ENCODE measurements around the gene GAB1.

The GAB1 gene

DNA sequence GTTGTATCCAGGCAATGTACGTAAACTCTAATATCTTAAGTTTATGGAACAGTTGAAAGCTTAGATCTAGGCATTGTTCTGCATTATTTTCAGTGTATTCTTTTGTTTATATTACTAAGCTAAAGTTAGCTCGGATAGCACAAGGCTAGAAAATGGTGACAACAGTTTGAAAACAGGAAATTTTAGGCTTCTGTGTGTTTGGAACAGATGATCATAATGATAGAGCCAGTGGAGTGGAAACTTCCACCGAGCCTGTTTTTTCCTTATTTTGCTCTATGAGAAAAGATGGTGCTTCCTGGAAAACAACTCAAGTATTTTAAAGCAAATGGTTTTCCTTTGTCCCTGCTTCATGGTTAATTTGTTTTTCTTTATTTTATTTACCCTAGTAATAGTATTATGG lies 70.8 kb downstream of the GAB1 start:
- Histone ChIP-seq H3K27me3 (ENCODE audit: control insufficient read depth in 1 of 2, insufficient read depth in 2 of 2, low read length in 2 of 2) (no peaks in the 10 kb centered on the region), H3K9ac (ENCODE audit: low read depth in 1 of 2, low read length in 2 of 2) (no peak overlapping the region), H3K4me1 (ENCODE audit: control insufficient read depth in 1 of 2, insufficient read depth in 2 of 2, low read length in 2 of 2) (peaks cover 32 to 62% of the 10 kb centered on the region in 2 donors), H3K4me3 (ENCODE audit: low read depth in 1 of 2, low read length in 2 of 2) (no peak overlapping the region), H3K27ac (ENCODE audit: low read depth, low read length) (no peak overlapping the region), H3K9me3 (ENCODE audit: control insufficient read depth in 1 of 2, low read length in 2 of 2) (no peaks in the 10 kb centered on the region), H3K36me3 (ENCODE audit: control insufficient read depth in 1 of 2, insufficient read depth in 2 of 2, low read length in 2 of 2) (no peaks in the 10 kb centered on the region)

- H3K4me3 ChIP-seq (ENCODE audit: low read depth in 1 of 2, low read length in 2 of 2), result no peak overlapping the region
- H3K27ac ChIP-seq (ENCODE audit: low read depth, low read length), result no peak overlapping the region
- no peaks in the 10 kb centered on the region for H3K9me3 ChIP-seq (ENCODE audit: control insufficient read depth in 1 of 2, low read length in 2 of 2)
- H3K4me1 ChIP-seq (ENCODE audit: control insufficient read depth in 1 of 2, insufficient read depth in 2 of 2, low read length in 2 of 2), result peaks cover 32 to 58% of the 10 kb centered on the region in 2 donors
- H3K27me3 ChIP-seq (ENCODE audit: control insufficient read depth in 1 of 2, insufficient read depth in 2 of 2, low read length in 2 of 2), result no peaks in the 10 kb centered on the region
- no peaks in the 10 kb centered on the region for H3K36me3 ChIP-seq (ENCODE audit: control insufficient read depth in 1 of 2, insufficient read depth in 2 of 2, low read length in 2 of 2)
- no peak overlapping the region for H3K9ac ChIP-seq (ENCODE audit: low read depth in 1 of 2, low read length in 2 of 2)
Observed at GRCh38 chr4:143407888-143408287, 71.2 kb downstream of the GAB1 start.

GRCh38 chr4:143410015-143410414 lies 73.3 kb downstream of the GAB1 start:
- Histone ChIP-seq H3K4me1 (ENCODE audit: control insufficient read depth in 1 of 2, insufficient read depth in 2 of 2, low read length in 2 of 2) (peaks cover 18 to 36% of the 10 kb centered on the region in 2 donors), H3K27ac (ENCODE audit: low read depth, low read length) (no peak overlapping the region), H3K4me3 (ENCODE audit: low read depth in 1 of 2, low read length in 2 of 2) (no peak overlapping the region), H3K9me3 (ENCODE audit: control insufficient read depth in 1 of 2, low read length in 2 of 2) (no peaks in the 10 kb centered on the region), H3K9ac (ENCODE audit: low read depth in 1 of 2, low read length in 2 of 2) (no peak overlapping the region), H3K27me3 (ENCODE audit: control insufficient read depth in 1 of 2, insufficient read depth in 2 of 2, low read length in 2 of 2) (no peaks in the 10 kb centered on the region), H3K36me3 (ENCODE audit: control insufficient read depth in 1 of 2, insufficient read depth in 2 of 2, low read length in 2 of 2) (no peaks in the 10 kb centered on the region)

DNA sequence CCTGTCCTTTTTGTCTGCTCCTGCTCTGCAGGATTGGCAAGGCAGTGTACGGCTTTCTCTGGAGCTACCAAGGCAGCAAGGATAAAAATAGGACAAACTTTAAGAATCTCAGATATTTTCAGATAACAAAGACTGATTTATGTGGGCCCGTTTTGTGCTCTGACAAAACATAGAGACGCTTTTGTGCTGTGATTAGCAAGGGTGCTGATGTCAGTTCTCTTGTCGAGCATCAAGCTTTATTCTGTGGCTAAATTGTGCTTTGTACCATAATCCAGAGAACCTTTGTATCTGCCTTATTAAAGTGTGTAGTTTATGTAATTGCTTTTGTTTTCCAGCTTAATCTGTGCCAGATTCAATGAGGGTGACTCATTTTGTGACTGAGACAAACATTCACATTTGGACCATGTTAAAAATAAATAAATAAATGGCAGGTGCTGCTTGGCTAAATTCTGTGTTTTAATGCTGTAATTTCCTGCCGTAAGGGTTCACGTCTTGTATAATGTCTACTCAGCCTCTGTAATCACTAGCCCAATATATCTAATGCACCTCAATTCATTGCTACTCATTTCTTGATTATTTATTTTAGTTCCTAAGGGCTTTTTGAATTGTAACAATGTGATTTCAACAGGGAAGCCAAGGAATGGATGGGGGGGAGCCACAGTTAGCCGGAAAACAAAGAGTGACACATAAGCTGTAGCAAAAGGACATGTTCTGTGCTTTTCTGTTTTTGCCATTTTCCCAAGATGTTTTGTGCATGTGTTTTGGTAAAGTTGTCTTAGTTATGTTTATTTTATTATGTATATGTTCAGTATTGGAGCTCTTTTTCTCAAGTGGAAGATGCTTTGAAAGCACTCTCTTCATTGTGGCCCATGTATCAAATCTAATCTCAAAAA lies 75.1 kb downstream of the GAB1 start:
- Histone ChIP-seq H3K9ac (ENCODE audit: low read depth in 1 of 2, low read length in 2 of 2) (no peak overlapping the region), H3K9me3 (ENCODE audit: control insufficient read depth in 1 of 2, low read length in 2 of 2) (no peaks in the 10 kb centered on the region), H3K4me3 (ENCODE audit: low read depth in 1 of 2, low read length in 2 of 2) (no peak overlapping the region), H3K27me3 (ENCODE audit: control insufficient read depth in 1 of 2, insufficient read depth in 2 of 2, low read length in 2 of 2) (no peaks in the 10 kb centered on the region), H3K4me1 (ENCODE audit: control insufficient read depth in 1 of 2, insufficient read depth in 2 of 2, low read length in 2 of 2) (peaks cover 1 to 20% of the 10 kb centered on the region in 2 donors), H3K36me3 (ENCODE audit: control insufficient read depth in 1 of 2, insufficient read depth in 2 of 2, low read length in 2 of 2) (peaks cover 0 to 5% of the 10 kb centered on the region in 2 donors), H3K27ac (ENCODE audit: low read depth, low read length) (no peak overlapping the region)

- Histone ChIP-seq H3K9ac (ENCODE audit: low read depth in 1 of 2, low read length in 2 of 2) (no peak overlapping the region), H3K4me3 (ENCODE audit: low read depth in 1 of 2, low read length in 2 of 2) (no peak overlapping the region), H3K9me3 (ENCODE audit: control insufficient read depth in 1 of 2, low read length in 2 of 2) (no peaks in the 10 kb centered on the region), H3K27ac (ENCODE audit: low read depth, low read length) (no peak overlapping the region), H3K36me3 (ENCODE audit: control insufficient read depth in 1 of 2, insufficient read depth in 2 of 2, low read length in 2 of 2) (peaks cover 0 to 9% of the 10 kb centered on the region in 2 donors), H3K4me1 (ENCODE audit: control insufficient read depth in 1 of 2, insufficient read depth in 2 of 2, low read length in 2 of 2) (peaks cover 0 to 18% of the 10 kb centered on the region in 2 donors), H3K27me3 (ENCODE audit: control insufficient read depth in 1 of 2, insufficient read depth in 2 of 2, low read length in 2 of 2) (no peaks in the 10 kb centered on the region)
Observed at GRCh38 chr4:143412420-143412758, 75.7 kb downstream of the GAB1 start.

- no peak overlapping the region for H3K27ac ChIP-seq (ENCODE audit: low read depth, low read length)
- H3K9me3 ChIP-seq (ENCODE audit: control insufficient read depth in 1 of 2, low read length in 2 of 2), result no peaks in the 10 kb centered on the region
- no peak overlapping the region for H3K9ac ChIP-seq (ENCODE audit: low read depth in 1 of 2, low read length in 2 of 2)
- H3K27me3 ChIP-seq (ENCODE audit: control insufficient read depth in 1 of 2, insufficient read depth in 2 of 2, low read length in 2 of 2), result no peaks in the 10 kb centered on the region
- no peak overlapping the region for H3K4me3 ChIP-seq (ENCODE audit: low read depth in 1 of 2, low read length in 2 of 2)
- peaks cover 0 to 9% of the 10 kb centered on the region in 2 donors for H3K4me1 ChIP-seq (ENCODE audit: control insufficient read depth in 1 of 2, insufficient read depth in 2 of 2, low read length in 2 of 2)
- peaks cover 4 to 17% of the 10 kb centered on the region in 2 donors for H3K36me3 ChIP-seq (ENCODE audit: control insufficient read depth in 1 of 2, insufficient read depth in 2 of 2, low read length in 2 of 2)
Observed at GRCh38 chr4:143417679-143418403, 81.2 kb downstream of the GAB1 start.

DNA sequence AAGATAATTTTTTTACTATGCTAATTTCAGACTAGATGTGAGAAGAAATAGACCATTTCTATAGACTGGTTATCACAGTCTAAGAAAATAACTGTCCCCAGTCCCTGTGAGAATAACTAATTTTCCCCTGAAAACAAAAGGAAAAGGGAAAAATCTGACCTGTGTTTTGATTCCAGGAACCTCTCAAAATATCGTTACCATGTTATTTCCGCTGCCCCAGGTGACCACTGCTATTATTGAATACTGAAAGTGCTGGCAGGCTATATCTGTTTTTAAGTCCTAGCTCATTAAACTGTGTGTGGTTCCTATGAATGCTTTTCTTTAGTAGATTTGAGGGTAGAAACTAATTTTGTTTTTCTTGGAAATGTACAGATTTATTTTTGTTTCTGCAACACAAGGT lies 83.6 kb downstream of the GAB1 start:
- H3K9ac ChIP-seq (ENCODE audit: low read depth in 1 of 2, low read length in 2 of 2), result no peak overlapping the region
- H3K36me3 ChIP-seq (ENCODE audit: control insufficient read depth in 1 of 2, insufficient read depth in 2 of 2, low read length in 2 of 2), result peaks cover 4 to 20% of the 10 kb centered on the region in 2 donors
- H3K27me3 ChIP-seq (ENCODE audit: control insufficient read depth in 1 of 2, insufficient read depth in 2 of 2, low read length in 2 of 2), result no peaks in the 10 kb centered on the region
- no peak overlapping the region for H3K27ac ChIP-seq (ENCODE audit: low read depth, low read length)
- H3K9me3 ChIP-seq (ENCODE audit: control insufficient read depth in 1 of 2, low read length in 2 of 2), result no peaks in the 10 kb centered on the region
- H3K4me1 ChIP-seq (ENCODE audit: control insufficient read depth in 1 of 2, insufficient read depth in 2 of 2, low read length in 2 of 2), result peaks cover 0 to 9% of the 10 kb centered on the region in 2 donors
- no peak overlapping the region for H3K4me3 ChIP-seq (ENCODE audit: low read depth in 1 of 2, low read length in 2 of 2)

DNA sequence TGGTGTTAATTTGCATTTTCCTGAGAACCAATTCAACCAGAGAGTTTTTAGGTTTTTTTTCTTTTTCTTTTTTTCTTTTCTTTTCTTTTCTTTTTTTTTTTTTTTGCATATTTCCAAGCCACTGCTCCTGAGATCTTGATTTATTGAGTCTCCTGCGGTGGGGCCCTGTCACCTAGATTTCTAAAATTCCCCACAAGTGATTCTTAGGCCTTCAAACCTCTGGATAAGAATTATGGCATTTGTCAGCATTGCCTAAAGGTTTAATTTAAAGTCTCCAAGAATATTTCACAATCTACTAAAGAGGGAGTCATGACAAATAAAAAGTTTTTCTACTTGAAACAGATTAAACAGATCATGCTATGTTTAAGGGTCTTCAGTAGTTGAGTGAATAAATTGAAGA lies 84.9 kb downstream of the GAB1 start:
- Histone ChIP-seq H3K27ac (ENCODE audit: low read depth, low read length) (no peak overlapping the region), H3K9me3 (ENCODE audit: control insufficient read depth in 1 of 2, low read length in 2 of 2) (no peaks in the 10 kb centered on the region), H3K4me3 (ENCODE audit: low read depth in 1 of 2, low read length in 2 of 2) (no peak overlapping the region), H3K4me1 (ENCODE audit: control insufficient read depth in 1 of 2, insufficient read depth in 2 of 2, low read length in 2 of 2) (peaks cover 0 to 9% of the 10 kb centered on the region in 2 donors), H3K9ac (ENCODE audit: low read depth in 1 of 2, low read length in 2 of 2) (no peak overlapping the region), H3K27me3 (ENCODE audit: control insufficient read depth in 1 of 2, insufficient read depth in 2 of 2, low read length in 2 of 2) (no peaks in the 10 kb centered on the region), H3K36me3 (ENCODE audit: control insufficient read depth in 1 of 2, insufficient read depth in 2 of 2, low read length in 2 of 2) (peaks cover 4 to 22% of the 10 kb centered on the region in 2 donors)

DNA sequence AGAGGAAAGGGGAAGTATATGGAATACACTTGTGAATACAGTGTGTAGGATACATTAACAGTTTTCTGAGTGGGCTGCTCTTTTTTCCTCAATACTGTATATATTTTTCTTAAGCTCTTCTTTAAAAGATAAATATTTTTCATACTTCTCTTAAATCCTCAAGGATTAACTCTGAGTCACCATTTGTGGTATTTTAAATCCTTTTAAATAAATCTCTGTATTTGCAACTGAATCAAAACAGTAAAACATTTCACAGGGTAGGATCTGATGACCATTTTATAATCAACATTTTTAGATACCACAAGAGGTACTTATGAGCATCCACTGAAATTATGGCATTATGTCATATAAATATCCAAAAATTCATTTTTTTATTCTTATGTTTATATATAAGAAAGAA lies 87.6 kb downstream of the GAB1 start:
- H3K9ac ChIP-seq (ENCODE audit: low read depth in 1 of 2, low read length in 2 of 2), result no peak overlapping the region
- H3K27ac ChIP-seq (ENCODE audit: low read depth, low read length), result no peak overlapping the region
- no peaks in the 10 kb centered on the region for H3K27me3 ChIP-seq (ENCODE audit: control insufficient read depth in 1 of 2, insufficient read depth in 2 of 2, low read length in 2 of 2)
- peaks cover 0 to 8% of the 10 kb centered on the region in 2 donors for H3K36me3 ChIP-seq (ENCODE audit: control insufficient read depth in 1 of 2, insufficient read depth in 2 of 2, low read length in 2 of 2)
- H3K9me3 ChIP-seq (ENCODE audit: control insufficient read depth in 1 of 2, low read length in 2 of 2), result peaks cover 0 to under 1% of the 10 kb centered on the region in 2 donors
- H3K4me1 ChIP-seq (ENCODE audit: control insufficient read depth in 1 of 2, insufficient read depth in 2 of 2, low read length in 2 of 2), result peaks cover 0 to 7% of the 10 kb centered on the region in 2 donors
- no peak overlapping the region for H3K4me3 ChIP-seq (ENCODE audit: low read depth in 1 of 2, low read length in 2 of 2)

DNA sequence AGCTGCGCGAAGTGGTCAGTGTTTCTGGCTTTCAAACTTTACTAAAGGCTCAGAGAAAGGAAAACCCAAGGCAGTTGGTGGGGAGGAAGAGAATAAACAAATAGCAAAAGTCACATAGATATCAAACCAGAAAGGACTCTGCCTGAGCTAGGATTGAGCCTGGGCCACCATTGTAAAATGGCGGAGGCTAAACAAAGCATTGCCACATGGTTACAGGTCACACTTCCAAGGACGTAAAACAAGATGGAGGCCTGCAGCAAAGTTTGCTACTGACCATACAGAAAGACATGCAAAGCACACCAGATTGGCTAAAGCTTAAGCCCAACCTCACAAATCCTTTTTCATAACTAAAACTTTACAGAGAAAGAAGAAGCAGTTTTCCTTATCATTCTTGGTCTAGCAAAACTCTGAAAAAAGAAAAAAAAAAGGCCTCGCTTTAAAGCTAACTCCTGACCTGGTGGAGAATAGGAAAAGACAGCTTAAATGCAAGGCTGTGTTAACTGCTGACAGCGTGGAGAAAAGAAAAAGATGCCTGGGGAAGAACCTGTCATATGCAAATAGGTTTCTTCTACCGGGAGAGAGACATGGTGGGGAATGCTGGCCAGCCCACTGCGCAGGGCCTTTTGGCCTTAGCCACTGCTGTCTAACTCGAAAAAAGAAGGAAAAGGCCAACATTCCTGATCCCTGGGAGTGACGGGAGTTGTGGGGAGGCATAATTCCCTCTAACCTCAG lies 95.0 kb downstream of the GAB1 start:
- Histone ChIP-seq H3K36me3 (ENCODE audit: control insufficient read depth in 1 of 2, insufficient read depth in 2 of 2, low read length in 2 of 2) (peaks cover 5 to 10% of the 10 kb centered on the region in 2 donors), H3K9me3 (ENCODE audit: control insufficient read depth in 1 of 2, low read length in 2 of 2) (peaks cover 4 to 9% of the 10 kb centered on the region in 2 donors), H3K27ac (ENCODE audit: low read depth, low read length) (no peak overlapping the region), H3K27me3 (ENCODE audit: control insufficient read depth in 1 of 2, insufficient read depth in 2 of 2, low read length in 2 of 2) (no peaks in the 10 kb centered on the region), H3K4me1 (ENCODE audit: control insufficient read depth in 1 of 2, insufficient read depth in 2 of 2, low read length in 2 of 2) (no peaks in the 10 kb centered on the region), H3K9ac (ENCODE audit: low read depth in 1 of 2, low read length in 2 of 2) (no peak overlapping the region), H3K4me3 (ENCODE audit: low read depth in 1 of 2, low read length in 2 of 2) (no peak overlapping the region)
